ENCODE measurements around the gene CHPF. TPM values are rescaled to one million over a fixed set of nuclear protein-coding genes. Genes with fewer than 3 reads are reported as not detected.

Gene CHPF
- total and polyA plus RNA-seq, 2 donors (not counting 3 experiments of a cell fraction or from before 2014, with no cell fraction given) = 0.24 to 0.32 TPM

DNA sequence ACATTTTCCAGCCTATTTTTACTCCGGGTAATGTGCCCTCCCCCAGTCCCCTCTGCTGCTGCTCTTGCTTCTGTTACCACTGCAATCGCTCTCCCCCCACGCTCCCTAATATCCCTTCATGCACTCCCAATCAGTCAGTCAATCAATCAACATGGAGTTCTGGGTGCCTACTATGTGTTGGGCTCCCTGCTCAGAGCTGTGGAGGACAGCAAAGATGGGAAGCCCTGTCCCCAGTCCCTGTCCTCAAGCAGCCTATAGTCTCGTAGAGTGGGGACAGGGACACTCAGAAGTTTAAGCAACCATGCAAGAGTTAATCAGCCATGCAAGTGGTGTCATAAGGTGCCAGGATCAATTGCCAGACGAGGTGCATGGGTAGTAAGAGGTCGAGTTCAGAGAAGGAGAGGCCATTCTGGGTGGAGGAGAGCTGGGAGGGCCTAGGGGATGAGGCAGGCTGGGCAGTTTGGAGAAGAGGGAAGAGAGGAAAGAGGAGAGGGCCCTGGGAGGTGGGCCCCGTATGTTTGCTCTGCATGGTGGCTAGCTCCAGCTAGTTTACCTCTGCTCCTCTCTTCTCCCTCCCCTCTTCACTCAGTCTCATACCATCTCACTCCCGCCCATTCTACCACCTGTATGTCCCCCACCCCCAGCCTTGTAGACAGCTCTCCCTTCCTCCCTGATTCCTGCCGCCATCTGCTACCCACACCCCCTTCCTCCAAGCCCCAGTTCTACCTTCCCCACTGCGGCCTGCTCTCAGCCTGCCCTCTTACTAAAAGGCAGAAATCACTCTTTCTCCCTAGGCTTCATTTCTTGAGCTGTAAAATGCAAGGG is 25.4 kb downstream of the CHPF start:
- TF ChIP-seq MYC (IDR thresholded peaks at IDR 0.05; ENCODE audit: low read depth, low read length) (no peak), MAX (IDR thresholded peaks at IDR 0.05; ENCODE audit: insufficient read depth, insufficient read length) (no peak), GATA2 (IDR thresholded peaks at IDR 0.05; ENCODE audit: insufficient read depth, insufficient read length, low read depth, low read length) (no peak), EZH2 (IDR thresholded peaks at IDR 0.05; ENCODE audit: borderline replicate concordance, low read depth, low read length, severe bottlenecking) (no peak), JUN (IDR thresholded peaks at IDR 0.05; ENCODE audit: borderline replicate concordance, insufficient read depth, insufficient read length, low read depth) (no peak), POLR2AphosphoS5 (IDR thresholded peaks at IDR 0.05; ENCODE audit: insufficient read depth, low read depth, low read length) (no peak), FOS (IDR thresholded peaks at IDR 0.05; ENCODE audit: borderline replicate concordance, insufficient read depth, low read length) (no peak), POLR2A (IDR thresholded peaks at IDR 0.05; ENCODE audit: low read depth, low read length) (no peak)
- TF ChIP-seq, protein P1, sequence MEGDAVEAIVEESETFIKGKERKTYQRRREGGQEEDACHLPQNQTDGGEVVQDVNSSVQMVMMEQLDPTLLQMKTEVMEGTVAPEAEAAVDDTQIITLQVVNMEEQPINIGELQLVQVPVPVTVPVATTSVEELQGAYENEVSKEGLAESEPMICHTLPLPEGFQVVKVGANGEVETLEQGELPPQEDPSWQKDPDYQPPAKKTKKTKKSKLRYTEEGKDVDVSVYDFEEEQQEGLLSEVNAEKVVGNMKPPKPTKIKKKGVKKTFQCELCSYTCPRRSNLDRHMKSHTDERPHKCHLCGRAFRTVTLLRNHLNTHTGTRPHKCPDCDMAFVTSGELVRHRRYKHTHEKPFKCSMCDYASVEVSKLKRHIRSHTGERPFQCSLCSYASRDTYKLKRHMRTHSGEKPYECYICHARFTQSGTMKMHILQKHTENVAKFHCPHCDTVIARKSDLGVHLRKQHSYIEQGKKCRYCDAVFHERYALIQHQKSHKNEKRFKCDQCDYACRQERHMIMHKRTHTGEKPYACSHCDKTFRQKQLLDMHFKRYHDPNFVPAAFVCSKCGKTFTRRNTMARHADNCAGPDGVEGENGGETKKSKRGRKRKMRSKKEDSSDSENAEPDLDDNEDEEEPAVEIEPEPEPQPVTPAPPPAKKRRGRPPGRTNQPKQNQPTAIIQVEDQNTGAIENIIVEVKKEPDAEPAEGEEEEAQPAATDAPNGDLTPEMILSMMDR (IDR thresholded peaks at IDR 0.05; ENCODE audit: extremely low read depth in 1 of 2, insufficient read depth in 1 of 2, low read depth in 1 of 2, low read length in 2 of 2) = no peak
- Histone ChIP-seq H3K9me3 (replicated peaks; ENCODE audit: control insufficient read depth, insufficient read depth, low read length) (no peaks in the 10 kb centered on the region), H3K27ac (ENCODE audit: insufficient read depth, low read depth, low read length) (no peak overlapping the region), H3K9me1 (replicated peaks; ENCODE audit: control insufficient read depth, extremely low read depth, insufficient read depth, low read length) (no peaks in the 10 kb centered on the region), H3K4me2 (ENCODE audit: insufficient read depth, low read length) (no peak overlapping the region), H3K4me3 (replicated peaks in 1 of 3; ENCODE audit: insufficient read depth in 1 of 3, low read depth in 1 of 3, low read length in 3 of 3) (no peak overlapping the region), H3K79me2 (ENCODE audit: control insufficient read depth, insufficient read depth, low read length) (no peaks in the 10 kb centered on the region), H3K4me1 (ENCODE audit: control insufficient read depth, extremely low read depth, insufficient read depth, low read length) (no peaks in the 10 kb centered on the region), H3K27me3 (ENCODE audit: control insufficient read depth in 2 of 2, insufficient read depth in 2 of 2, low read length in 2 of 2) (peaks cover 56 to 57% of the 10 kb centered on the region in 2 experiments), H3K9ac (replicated peaks; ENCODE audit: extremely low read depth, insufficient read depth, low read length) (no peak overlapping the region), H2AFZ (ENCODE audit: low read depth, low read length) (no peak overlapping the region), H3K36me3 (ENCODE audit: control insufficient read depth in 2 of 2, extremely low read depth in 1 of 2, insufficient read depth in 2 of 2, low read length in 2 of 2) (no peaks in the 10 kb centered on the region), H4K20me1 (replicated peaks; ENCODE audit: control insufficient read depth, extremely low read depth, insufficient read depth, low read length) (no peaks in the 10 kb centered on the region)
- POLR2A ChIA-PET = no interaction called here
- FAIRE-seq (no peak), DNase-seq (ENCODE audit: low read depth, low spot score) (no peak)
- intact Hi-C loops (cut with micrococcal nuclease) (no loop called here), dilution Hi-C loops (cut with MboI; ENCODE audit: extremely low pct_ligation_motif_present, low sequenced_read_pairs) (no loop called here)
- BruUV-seq (replicated peaks) = no TSS peak
- CTCF ChIA-PET = interaction anchor here (1.0 to 5.3 kb wide), 6 partner anchors 9 to 59 kb away, joined by 3 to 86 read pairs (median 10); partner anchors contain the start of gene GMPPA
